Measurements from ENCODE around the gene MID1IP1. TPM values are rescaled to one million over a fixed set of nuclear protein-coding genes. Genes with fewer than 3 reads are reported as not detected.

The MID1IP1 gene
- total and polyA plus RNA-seq, 2 of the 13 experiments (the other 11 are each of a cell fraction or from before 2014, with no cell fraction given): 35.7 to 36.1 TPM

DNA sequence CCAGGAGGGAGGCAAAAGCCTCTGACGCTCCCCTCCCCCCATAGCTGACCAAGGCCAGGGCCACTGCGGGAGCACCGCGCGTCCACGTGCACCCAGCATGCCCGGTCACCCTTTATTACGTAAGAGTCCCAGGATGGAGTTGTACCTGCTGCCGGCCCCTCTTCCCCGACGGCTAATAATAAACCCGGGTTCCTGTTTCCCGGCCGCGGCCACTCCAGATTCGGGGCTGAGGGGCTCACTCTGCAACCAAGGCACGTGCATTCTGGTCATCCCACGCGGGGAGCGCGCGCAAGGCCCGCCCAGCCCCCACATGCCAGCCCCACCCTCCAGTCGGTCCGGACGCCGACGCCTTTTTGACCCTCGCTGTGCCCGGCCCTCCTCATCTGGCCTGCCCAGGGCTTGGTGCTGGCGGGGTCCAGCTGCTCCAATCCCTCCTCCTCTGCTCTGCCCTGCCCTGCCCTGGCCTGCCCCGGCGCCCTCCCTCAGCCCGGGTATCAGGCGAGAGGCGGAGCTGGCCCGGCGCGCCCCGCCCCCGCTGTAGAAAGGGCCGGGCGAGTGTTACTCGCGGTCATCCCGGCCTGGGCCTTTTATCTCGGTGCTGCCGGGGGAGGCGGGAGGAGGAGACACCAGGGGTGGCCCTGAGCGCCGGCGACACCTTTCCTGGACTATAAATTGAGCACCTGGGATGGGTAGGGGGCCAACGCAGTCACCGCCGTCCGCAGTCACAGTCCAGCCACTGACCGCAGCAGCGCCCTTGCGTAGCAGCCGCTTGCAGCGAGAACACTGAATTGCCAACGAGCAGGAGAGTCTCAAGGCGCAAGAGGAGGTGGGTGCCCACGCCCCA lies 2.6 kb downstream of the MID1IP1 start (continued):
- TF ChIP-seq, protein P1, sequence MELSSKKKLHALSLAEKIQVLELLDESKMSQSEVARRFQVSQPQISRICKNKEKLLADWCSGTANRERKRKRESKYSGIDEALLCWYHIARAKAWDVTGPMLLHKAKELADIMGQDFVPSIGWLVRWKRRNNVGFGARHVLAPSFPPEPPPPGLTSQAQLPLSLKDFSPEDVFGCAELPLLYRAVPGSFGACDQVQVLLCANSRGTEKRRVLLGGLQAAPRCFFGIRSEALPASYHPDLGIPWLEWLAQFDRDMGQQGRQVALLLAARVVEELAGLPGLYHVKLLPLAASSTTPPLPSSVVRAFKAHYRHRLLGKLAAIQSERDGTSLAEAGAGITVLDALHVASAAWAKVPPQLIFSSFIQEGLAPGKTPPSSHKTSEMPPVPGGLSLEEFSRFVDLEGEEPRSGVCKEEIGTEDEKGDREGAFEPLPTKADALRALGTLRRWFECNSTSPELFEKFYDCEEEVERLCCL (CRISPR knock-in tag; IDR thresholded peaks at IDR 0.05; ENCODE audit: borderline replicate concordance): no peak; the same call in 1 of the 2 replicates
- TF ChIP-seq, protein P2, sequence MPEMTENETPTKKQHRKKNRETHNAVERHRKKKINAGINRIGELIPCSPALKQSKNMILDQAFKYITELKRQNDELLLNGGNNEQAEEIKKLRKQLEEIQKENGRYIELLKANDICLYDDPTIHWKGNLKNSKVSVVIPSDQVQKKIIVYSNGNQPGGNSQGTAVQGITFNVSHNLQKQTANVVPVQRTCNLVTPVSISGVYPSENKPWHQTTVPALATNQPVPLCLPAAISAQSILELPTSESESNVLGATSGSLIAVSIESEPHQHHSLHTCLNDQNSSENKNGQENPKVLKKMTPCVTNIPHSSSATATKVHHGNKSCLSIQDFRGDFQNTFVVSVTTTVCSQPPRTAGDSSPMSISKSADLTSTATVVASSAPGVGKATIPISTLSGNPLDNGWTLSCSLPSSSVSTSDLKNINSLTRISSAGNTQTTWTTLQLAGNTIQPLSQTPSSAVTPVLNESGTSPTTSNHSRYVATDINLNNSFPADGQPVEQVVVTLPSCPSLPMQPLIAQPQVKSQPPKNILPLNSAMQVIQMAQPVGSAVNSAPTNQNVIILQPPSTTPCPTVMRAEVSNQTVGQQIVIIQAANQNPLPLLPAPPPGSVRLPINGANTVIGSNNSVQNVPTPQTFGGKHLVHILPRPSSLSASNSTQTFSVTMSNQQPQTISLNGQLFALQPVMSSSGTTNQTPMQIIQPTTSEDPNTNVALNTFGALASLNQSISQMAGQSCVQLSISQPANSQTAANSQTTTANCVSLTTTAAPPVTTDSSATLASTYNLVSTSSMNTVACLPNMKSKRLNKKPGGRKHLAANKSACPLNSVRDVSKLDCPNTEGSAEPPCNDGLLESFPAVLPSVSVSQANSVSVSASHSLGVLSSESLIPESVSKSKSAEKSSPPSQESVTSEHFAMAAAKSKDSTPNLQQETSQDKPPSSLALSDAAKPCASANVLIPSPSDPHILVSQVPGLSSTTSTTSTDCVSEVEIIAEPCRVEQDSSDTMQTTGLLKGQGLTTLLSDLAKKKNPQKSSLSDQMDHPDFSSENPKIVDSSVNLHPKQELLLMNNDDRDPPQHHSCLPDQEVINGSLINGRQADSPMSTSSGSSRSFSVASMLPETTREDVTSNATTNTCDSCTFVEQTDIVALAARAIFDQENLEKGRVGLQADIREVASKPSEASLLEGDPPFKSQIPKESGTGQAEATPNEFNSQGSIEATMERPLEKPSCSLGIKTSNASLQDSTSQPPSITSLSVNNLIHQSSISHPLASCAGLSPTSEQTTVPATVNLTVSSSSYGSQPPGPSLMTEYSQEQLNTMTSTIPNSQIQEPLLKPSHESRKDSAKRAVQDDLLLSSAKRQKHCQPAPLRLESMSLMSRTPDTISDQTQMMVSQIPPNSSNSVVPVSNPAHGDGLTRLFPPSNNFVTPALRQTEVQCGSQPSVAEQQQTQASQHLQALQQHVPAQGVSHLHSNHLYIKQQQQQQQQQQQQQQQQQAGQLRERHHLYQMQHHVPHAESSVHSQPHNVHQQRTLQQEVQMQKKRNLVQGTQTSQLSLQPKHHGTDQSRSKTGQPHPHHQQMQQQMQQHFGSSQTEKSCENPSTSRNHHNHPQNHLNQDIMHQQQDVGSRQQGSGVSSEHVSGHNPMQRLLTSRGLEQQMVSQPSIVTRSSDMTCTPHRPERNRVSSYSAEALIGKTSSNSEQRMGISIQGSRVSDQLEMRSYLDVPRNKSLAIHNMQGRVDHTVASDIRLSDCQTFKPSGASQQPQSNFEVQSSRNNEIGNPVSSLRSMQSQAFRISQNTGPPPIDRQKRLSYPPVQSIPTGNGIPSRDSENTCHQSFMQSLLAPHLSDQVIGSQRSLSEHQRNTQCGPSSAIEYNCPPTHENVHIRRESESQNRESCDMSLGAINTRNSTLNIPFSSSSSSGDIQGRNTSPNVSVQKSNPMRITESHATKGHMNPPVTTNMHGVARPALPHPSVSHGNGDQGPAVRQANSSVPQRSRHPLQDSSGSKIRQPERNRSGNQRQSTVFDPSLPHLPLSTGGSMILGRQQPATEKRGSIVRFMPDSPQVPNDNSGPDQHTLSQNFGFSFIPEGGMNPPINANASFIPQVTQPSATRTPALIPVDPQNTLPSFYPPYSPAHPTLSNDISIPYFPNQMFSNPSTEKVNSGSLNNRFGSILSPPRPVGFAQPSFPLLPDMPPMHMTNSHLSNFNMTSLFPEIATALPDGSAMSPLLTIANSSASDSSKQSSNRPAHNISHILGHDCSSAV (CRISPR knock-in tag; IDR thresholded peaks at IDR 0.05; ENCODE audit: borderline replicate concordance): 0 out of 2 replicates have a peak, but pooled peaks have one; percentile 30
- TF ChIP-seq BORCS8-MEF2B (CRISPR knock-in tag; IDR thresholded peaks at IDR 0.05): peak; percentile 42; the same call in 1 of the 2 replicates
- TF ChIP-seq, protein P3, sequence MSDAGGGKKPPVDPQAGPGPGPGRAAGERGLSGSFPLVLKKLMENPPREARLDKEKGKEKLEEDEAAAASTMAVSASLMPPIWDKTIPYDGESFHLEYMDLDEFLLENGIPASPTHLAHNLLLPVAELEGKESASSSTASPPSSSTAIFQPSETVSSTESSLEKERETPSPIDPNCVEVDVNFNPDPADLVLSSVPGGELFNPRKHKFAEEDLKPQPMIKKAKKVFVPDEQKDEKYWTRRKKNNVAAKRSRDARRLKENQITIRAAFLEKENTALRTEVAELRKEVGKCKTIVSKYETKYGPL (CRISPR knock-in tag; IDR thresholded peaks at IDR 0.05): 0 out of 2 replicates have a peak, but pooled peaks have one; percentile 57
- TF ChIP-seq CEBPG (CRISPR knock-in tag; IDR thresholded peaks at IDR 0.05): peak; percentile 82
- TF ChIP-seq, protein P4, sequence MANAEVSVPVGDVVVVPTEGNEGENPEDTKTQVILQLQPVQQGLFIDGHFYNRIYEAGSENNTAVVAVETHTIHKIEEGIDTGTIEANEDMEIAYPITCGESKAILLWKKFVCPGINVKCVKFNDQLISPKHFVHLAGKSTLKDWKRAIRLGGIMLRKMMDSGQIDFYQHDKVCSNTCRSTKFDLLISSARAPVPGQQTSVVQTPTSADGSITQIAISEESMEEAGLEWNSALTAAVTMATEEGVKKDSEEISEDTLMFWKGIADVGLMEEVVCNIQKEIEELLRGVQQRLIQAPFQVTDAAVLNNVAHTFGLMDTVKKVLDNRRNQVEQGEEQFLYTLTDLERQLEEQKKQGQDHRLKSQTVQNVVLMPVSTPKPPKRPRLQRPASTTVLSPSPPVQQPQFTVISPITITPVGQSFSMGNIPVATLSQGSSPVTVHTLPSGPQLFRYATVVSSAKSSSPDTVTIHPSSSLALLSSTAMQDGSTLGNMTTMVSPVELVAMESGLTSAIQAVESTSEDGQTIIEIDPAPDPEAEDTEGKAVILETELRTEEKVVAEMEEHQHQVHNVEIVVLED (CRISPR knock-in tag; IDR thresholded peaks at IDR 0.05; ENCODE audit: borderline replicate concordance): peak; percentile 55; the same call in 1 of the 2 replicates
- TF ChIP-seq, protein P5, sequence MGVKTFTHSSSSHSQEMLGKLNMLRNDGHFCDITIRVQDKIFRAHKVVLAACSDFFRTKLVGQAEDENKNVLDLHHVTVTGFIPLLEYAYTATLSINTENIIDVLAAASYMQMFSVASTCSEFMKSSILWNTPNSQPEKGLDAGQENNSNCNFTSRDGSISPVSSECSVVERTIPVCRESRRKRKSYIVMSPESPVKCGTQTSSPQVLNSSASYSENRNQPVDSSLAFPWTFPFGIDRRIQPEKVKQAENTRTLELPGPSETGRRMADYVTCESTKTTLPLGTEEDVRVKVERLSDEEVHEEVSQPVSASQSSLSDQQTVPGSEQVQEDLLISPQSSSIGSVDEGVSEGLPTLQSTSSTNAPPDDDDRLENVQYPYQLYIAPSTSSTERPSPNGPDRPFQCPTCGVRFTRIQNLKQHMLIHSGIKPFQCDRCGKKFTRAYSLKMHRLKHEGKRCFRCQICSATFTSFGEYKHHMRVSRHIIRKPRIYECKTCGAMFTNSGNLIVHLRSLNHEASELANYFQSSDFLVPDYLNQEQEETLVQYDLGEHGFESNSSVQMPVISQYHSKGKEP (CRISPR knock-in tag; IDR thresholded peaks at IDR 0.05): no peak
- peak; percentile 93 for TF ChIP-seq REL (CRISPR knock-in tag; conservative IDR thresholded peaks at IDR 0.05)
- no peak for TF ChIP-seq ZNF333 (CRISPR knock-in tag; IDR thresholded peaks at IDR 0.05; ENCODE audit: borderline replicate concordance)
- peak; percentile 58; the same call in 1 of the 2 replicates for TF ChIP-seq SALL2 (CRISPR knock-in tag; IDR thresholded peaks at IDR 0.05)
- TF ChIP-seq NFE2L2 (IDR thresholded peaks at IDR 0.05; ENCODE audit: low read length): no peak
